Suprapubic skin (tissue), 4 donors: ENCODE data around the gene ZNF491. TPM values are rescaled to one million over a fixed set of nuclear protein-coding genes. Genes with fewer than 3 reads are reported as not detected.
"Not testable (repeated sequence)": the region's sequence is repeated elsewhere in the genome, so short reads cannot be mapped to it uniquely, and the experiment has no call there.

Experiments used
- DNase-seq, 2 donors: peaks; one replicate each; pipeline ENCODE4 v3.0.0-alpha.2; 2019; ENCODE audit warnings: low spot score in 2 of 2
- H3K27ac ChIP-seq: fragments of 200-600 bp; sonication (generic); one replicate; pipeline ENCODE4 v1.5.1; 2019
- H3K27me3 ChIP-seq: fragments of 200-600 bp; sonication (generic); one replicate; pipeline ENCODE4 v1.5.1; 2019
- H3K36me3 ChIP-seq: fragments of 200-600 bp; sonication (generic); one replicate; pipeline ENCODE4 v1.5.1; 2019
- H3K4me1 ChIP-seq: fragments of 200-600 bp; sonication (generic); one replicate; pipeline ENCODE4 v1.5.1; 2019
- H3K4me3 ChIP-seq: fragments of 200-600 bp; sonication (generic); one replicate; pipeline ENCODE4 v1.5.1; 2019; ENCODE audit warnings: mild to moderate bottlenecking
- H3K9me3 ChIP-seq: fragments of 200-600 bp; sonication (generic); one replicate; pipeline ENCODE4 v1.5.1; 2019
- EP300 ChIP-seq: sonication (generic); formaldehyde crosslinking; IDR thresholded peaks from one replicate; pipeline ENCODE4 v1.6.1; 2017; ENCODE audit warnings: antibody characterized with exemption
- POLR2A ChIP-seq, 2 donors: fragments of 450-650 bp; IDR thresholded peaks; one replicate each; pipeline ENCODE4 v1.6.1; 2017; ENCODE audit warnings: antibody characterized with exemption in 2 of 2, mild to moderate bottlenecking in 2 of 2, moderate library complexity in 2 of 2
- POLR2AphosphoS5 ChIP-seq, 3 donors: sonication (generic); formaldehyde crosslinking; IDR thresholded peaks; one replicate each; pipeline ENCODE4 v1.6.1; 2017; ENCODE audit warnings: antibody characterized with exemption in 3 of 3
- WGBS: methylation state at CpG from one replicate; pipeline ENCODE4 v1.1.5; 2018; 5-methylcytosine and 5-hydroxymethylcytosine counted together
- total RNA-seq, 4 donors: library from RNA; depleted of rRNA; stranded (reverse); fragments of >200 nt; gene quantifications; one replicate each; pipeline ENCODE4 v1.1.0, GENCODE V29; 2016
- TF ChIP-seq, protein P1 (sequence below), 2 donors: fragments of 200-600 bp in 1 of 2; fragments of 450-650 bp in 1 of 2; sonication (generic) in 1 of 2; IDR thresholded peaks; one replicate each; pipeline ENCODE4 v1.5.1; 2016 to 2019; ENCODE audit warnings: antibody characterized with exemption in 2 of 2, mild to moderate bottlenecking in 1 of 2, moderate library complexity in 1 of 2

The ZNF491 gene
- total RNA-seq, 4 donors from 2014 or later = 0.48 to 1.4 (median 0.59) TPM; not detected in 1

DNA sequence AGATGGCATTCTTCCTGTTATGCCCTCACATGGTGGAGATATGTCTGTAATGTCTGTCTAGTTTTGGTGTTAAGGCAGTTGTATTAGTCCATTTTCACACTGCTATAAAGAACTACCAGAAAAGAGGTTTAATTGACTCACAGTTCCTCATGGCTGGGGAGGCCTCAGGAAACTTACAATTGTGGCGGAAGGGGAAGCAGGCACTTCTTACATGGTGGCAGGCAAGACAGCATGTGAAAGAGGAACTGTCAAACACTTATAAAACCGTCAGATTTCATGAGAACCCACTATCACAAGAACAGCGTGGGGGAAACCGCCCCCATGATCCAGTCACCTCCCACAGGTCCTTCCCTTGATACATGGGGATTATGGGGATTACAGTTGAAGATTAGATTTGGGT, 28.3 kb upstream of the ZNF491 start:
- H3K4me1 ChIP-seq = peaks cover 22% of the 10 kb centered on the region
- WGBS = 91% methylated on average over 4 of the region's 4 CpGs
- TF ChIP-seq, protein P1, sequence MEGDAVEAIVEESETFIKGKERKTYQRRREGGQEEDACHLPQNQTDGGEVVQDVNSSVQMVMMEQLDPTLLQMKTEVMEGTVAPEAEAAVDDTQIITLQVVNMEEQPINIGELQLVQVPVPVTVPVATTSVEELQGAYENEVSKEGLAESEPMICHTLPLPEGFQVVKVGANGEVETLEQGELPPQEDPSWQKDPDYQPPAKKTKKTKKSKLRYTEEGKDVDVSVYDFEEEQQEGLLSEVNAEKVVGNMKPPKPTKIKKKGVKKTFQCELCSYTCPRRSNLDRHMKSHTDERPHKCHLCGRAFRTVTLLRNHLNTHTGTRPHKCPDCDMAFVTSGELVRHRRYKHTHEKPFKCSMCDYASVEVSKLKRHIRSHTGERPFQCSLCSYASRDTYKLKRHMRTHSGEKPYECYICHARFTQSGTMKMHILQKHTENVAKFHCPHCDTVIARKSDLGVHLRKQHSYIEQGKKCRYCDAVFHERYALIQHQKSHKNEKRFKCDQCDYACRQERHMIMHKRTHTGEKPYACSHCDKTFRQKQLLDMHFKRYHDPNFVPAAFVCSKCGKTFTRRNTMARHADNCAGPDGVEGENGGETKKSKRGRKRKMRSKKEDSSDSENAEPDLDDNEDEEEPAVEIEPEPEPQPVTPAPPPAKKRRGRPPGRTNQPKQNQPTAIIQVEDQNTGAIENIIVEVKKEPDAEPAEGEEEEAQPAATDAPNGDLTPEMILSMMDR (IDR thresholded peaks at IDR 0.05) = no peak

DNA sequence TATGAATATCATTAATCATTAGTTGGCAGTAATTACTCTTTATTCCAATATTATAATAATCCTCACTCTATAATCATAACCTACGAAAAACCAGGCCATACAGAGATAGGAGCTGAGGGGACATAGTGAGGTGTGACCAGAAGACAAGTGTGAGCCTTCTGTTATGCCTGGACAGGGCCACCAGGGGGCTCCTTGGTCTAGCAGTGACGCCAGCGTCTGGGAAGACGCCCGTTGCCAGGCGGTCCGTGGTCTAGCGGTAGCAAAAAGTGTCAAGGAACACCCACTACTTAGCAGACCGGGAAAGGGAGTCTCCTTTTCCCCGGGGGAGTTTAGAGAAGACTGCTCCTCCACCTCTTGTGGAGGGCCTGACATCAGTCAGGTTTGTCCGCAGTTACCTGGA, 26.8 kb upstream of the ZNF491 start:
- H3K27ac ChIP-seq, DNase-seq, H3K4me3 ChIP-seq, H3K27me3 ChIP-seq, H3K36me3 ChIP-seq: not testable (repeated sequence)
- WGBS = 75% methylated on average over 11 of the region's 11 CpGs
- peaks cover 18% of the 10 kb centered on the region for H3K4me1 ChIP-seq
- peaks cover 27% of the 10 kb centered on the region for H3K9me3 ChIP-seq

More for the DNA sequence above, 28.3 kb upstream of the ZNF491 start:
- Histone ChIP-seq H3K27me3 (no peaks in the 10 kb centered on the region), H3K27ac (no peak overlapping the region), H3K9me3 (peaks cover 25% of the 10 kb centered on the region), H3K36me3 (no peaks in the 10 kb centered on the region), H3K4me3 (no peak overlapping the region)
- DNase-seq = no peak

DNA sequence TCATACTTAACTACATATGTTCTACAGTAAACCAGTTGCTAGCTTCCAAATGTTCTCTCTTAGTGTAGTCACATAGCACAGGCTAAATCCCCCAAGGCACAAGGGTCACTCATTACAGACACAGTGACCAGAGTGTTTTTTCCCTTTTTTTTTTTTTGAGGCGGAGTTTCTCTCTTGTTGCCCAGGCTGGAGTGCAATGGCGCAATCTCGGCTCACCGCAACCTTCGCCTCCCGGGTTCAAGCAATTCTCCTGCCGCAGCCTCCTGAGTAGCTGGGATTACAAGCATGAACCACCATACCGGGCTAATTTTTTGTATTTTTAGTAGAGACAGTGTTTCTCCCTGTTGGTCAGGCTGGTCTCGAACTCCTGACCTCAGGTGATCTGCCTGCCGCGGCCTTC, 21.7 kb upstream of the ZNF491 start:
- not testable (repeated sequence) for DNase-seq, H3K4me1 ChIP-seq, H3K27ac ChIP-seq, H3K4me3 ChIP-seq, H3K27me3 ChIP-seq
- WGBS = over 99% methylated on average over 11 of the region's 11 CpGs
- Histone ChIP-seq H3K36me3 (peaks cover 49% of the 10 kb centered on the region), H3K9me3 (peaks cover 30% of the 10 kb centered on the region)

DNA sequence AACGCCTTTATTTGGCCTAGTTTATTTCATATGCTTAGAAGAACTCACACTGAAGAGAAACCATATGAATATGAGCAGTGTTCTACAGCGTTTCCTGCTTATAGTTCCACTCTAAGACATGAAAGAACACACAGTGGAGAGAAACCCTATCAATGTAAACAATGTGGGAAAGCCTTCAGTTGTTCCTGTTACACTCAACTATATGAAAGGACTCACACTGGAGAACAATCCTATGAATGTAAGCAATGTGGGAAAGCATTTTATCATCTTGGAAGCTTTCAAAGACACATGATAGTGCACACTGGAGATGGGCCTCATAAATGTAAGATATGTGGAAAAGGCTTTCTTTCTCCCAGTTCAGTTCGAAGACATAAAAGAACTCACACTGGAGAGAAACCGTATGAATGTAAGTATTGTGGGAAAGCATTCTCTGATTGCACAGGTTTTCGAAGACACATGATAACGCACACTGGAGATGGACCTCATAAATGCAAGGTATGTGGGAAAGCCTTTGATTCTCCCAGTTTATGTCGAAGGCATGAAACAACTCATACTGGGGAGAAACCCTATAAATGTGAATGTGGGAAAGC, 17.8 kb upstream of the ZNF491 start:
- Histone ChIP-seq H3K27me3 (no peaks in the 10 kb centered on the region), H3K27ac (no peak overlapping the region), H3K4me1 (no peaks in the 10 kb centered on the region), H3K9me3 (peaks cover 26% of the 10 kb centered on the region), H3K4me3 (no peak overlapping the region), H3K36me3 (peaks cover 51% of the 10 kb centered on the region)
- TF ChIP-seq, protein P1 (IDR thresholded peaks at IDR 0.05) = no peak
- 97% methylated on average over 7 of the region's 7 CpGs for WGBS
- DNase-seq = no peak

DNA sequence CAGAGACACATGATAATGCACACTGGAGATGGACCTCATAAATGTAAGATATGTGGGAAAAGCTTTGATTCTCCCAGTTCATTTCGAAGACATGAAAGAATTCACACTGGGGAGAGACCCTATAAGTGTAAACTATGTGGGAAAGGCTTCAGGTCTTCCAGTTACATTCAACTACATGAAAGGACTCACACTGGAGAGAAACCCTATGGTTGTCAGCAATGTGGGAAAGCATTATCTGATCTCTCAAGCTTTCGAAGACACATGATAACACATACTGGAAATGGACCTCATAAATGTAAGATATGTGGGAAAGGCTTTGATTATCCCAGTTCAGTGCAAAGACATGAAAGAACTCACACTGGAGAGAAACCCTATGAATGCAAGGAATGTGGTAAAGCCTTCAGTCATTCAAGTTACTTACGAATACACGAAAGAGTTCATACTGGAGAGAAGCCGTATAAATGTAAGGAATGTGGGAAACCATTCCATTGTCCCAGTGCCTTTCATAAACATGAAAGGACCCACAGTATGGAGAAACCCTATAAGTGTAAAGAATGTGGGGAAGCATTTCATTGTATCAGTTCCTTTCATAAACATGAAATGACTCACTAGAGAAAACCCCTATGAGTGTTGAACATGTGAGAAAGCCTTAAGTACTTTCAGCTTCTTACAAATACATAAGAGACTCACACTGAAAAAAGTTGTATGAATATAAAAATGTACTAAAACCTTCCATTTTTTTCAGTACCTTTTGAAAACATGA, 16.8 kb upstream of the ZNF491 start:
- Histone ChIP-seq H3K27me3 (no peaks in the 10 kb centered on the region), H3K4me3 (no peak overlapping the region), H3K27ac (no peak overlapping the region), H3K9me3 (peaks cover 26% of the 10 kb centered on the region), H3K4me1 (no peaks in the 10 kb centered on the region), H3K36me3 (peaks cover 51% of the 10 kb centered on the region)
- WGBS = 95% methylated on average over 5 of the region's 5 CpGs
- TF ChIP-seq POLR2AphosphoS5 (IDR thresholded peaks at IDR 0.05) = no peak
- TF ChIP-seq, protein P1 (IDR thresholded peaks at IDR 0.05) = no peak
- TF ChIP-seq EP300 = no peak
- TF ChIP-seq POLR2A (IDR thresholded peaks at IDR 0.05) = no peak
- no peak for DNase-seq

DNA sequence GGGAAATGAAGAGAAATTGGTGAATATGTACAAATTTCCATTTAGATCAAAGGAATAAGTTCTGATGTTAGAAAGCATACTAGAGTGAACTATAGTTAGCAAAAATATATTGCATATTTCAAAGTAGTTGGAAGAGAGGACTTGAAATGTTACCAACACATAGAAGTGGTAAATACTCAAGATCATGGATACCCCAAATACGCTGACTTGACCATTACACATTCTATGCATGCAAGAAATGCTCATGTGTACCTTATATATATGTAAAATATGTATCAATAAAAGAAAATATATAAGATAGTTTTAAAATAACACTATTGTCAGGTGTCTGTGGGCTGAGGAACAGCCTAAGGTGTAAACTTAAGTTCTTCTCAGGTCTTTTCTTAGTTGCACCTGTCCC, 14.6 kb upstream of the ZNF491 start:
- TF ChIP-seq POLR2A (IDR thresholded peaks at IDR 0.05) (no peak), POLR2AphosphoS5 (IDR thresholded peaks at IDR 0.05) (no peak), EP300 (no peak)
- TF ChIP-seq, protein P1 (IDR thresholded peaks at IDR 0.05) = no peak
- Histone ChIP-seq H3K4me1 (no peaks in the 10 kb centered on the region), H3K27me3 (no peaks in the 10 kb centered on the region), H3K4me3 (no peak overlapping the region), H3K9me3 (peaks cover 30% of the 10 kb centered on the region), H3K36me3 (peaks cover 31% of the 10 kb centered on the region), H3K27ac (no peak overlapping the region)
- no peak for DNase-seq
- WGBS = 93% methylated on average over 1 of the region's 1 CpG
